Measurements from ENCODE around the gene RTL9. TPM values are rescaled to one million over a fixed set of nuclear protein-coding genes. Genes with fewer than 3 reads are reported as not detected.

RTL9 gene
- total RNA-seq, 1 donor, result 1.5 TPM

- no peak for DNase-seq (ENCODE audit: low read depth)
- no peak for TF ChIP-seq CTCF (IDR thresholded peaks at IDR 0.05; ENCODE audit: insufficient read depth, low read length)
- no peak overlapping the region for H3K4me3 ChIP-seq (ENCODE audit: low read depth, low read length)
Observed at GRCh38 chrX:110384490-110384889, 25.8 kb downstream of the RTL9 start.

GRCh38 chrX:110389570-110389969, 30.9 kb downstream of the RTL9 start:
- no peak for TF ChIP-seq CTCF (IDR thresholded peaks at IDR 0.05; ENCODE audit: insufficient read depth, low read length)
- no peak overlapping the region for H3K4me3 ChIP-seq (ENCODE audit: low read depth, low read length)
- DNase-seq (ENCODE audit: low read depth), result no peak

GRCh38 chrX:110391086-110391485, 32.4 kb downstream of the RTL9 start:
- no peak overlapping the region for H3K4me3 ChIP-seq (ENCODE audit: low read depth, low read length)
- TF ChIP-seq CTCF (IDR thresholded peaks at IDR 0.05; ENCODE audit: insufficient read depth, low read length), result no peak
- DNase-seq (ENCODE audit: low read depth), result no peak

- DNase-seq (ENCODE audit: low read depth), result peak; percentile 52
- H3K4me3 ChIP-seq (ENCODE audit: low read depth, low read length), result no peak overlapping the region
- TF ChIP-seq CTCF (IDR thresholded peaks at IDR 0.05; ENCODE audit: insufficient read depth, low read length), result no peak
Observed at GRCh38 chrX:110394651-110395050, 36.0 kb downstream of the RTL9 start.

GRCh38 chrX:110395877-110396276, 37.2 kb downstream of the RTL9 start:
- no peak overlapping the region for H3K4me3 ChIP-seq (ENCODE audit: low read depth, low read length)
- DNase-seq (ENCODE audit: low read depth), result no peak
- no peak for TF ChIP-seq CTCF (IDR thresholded peaks at IDR 0.05; ENCODE audit: insufficient read depth, low read length)

GRCh38 chrX:110396735-110397134, 38.1 kb downstream of the RTL9 start:
- TF ChIP-seq CTCF (IDR thresholded peaks at IDR 0.05; ENCODE audit: insufficient read depth, low read length), result no peak
- H3K4me3 ChIP-seq (ENCODE audit: low read depth, low read length), result no peak overlapping the region
- no peak for DNase-seq (ENCODE audit: low read depth)

GRCh38 chrX:110397339-110397738, 38.7 kb downstream of the RTL9 start:
- TF ChIP-seq CTCF (IDR thresholded peaks at IDR 0.05; ENCODE audit: insufficient read depth, low read length), result no peak

More at GRCh38 chrX:110397339-110397738, 38.7 kb downstream of the RTL9 start:
- no peak for DNase-seq (ENCODE audit: low read depth)
- no peak overlapping the region for H3K4me3 ChIP-seq (ENCODE audit: low read depth, low read length)
